Stimulated activated naive CD4-positive, alpha-beta T cell treated with Interleukin-2 at 50 U/mL for 16 hours (primary cell): ENCODE data around the gene TBC1D13.
"Not testable (repeated sequence)": the region's sequence is repeated elsewhere in the genome, so short reads cannot be mapped to it uniquely, and the experiment has no call there.

Experiments
- DNase-seq: peaks from one replicate; lab custom pipeline; 2025; lab: John Stamatoyannopoulos, UW

TBC1D13 gene

GRCh38 chr9:128785427-128785826, 1.6 kb upstream of the TBC1D13 start:
- DNase-seq, result no peak

GRCh38 chr9:128787659-128788058, 606 bp downstream of the TBC1D13 start:
- no peak for DNase-seq

- no peak for DNase-seq
Measured at GRCh38 chr9:128788445-128788844, 1.4 kb downstream of the TBC1D13 start.

GRCh38 chr9:128790536-128790935, 3.5 kb downstream of the TBC1D13 start:
- DNase-seq, result no peak

- DNase-seq, result no peak
Measured at GRCh38 chr9:128792134-128792533, 5.1 kb downstream of the TBC1D13 start.

- no peak for DNase-seq
Measured at GRCh38 chr9:128792978-128793686, 6.1 kb downstream of the TBC1D13 start.

- DNase-seq, result not testable (repeated sequence)
Measured at GRCh38 chr9:128794961-128795360, 7.9 kb downstream of the TBC1D13 start.

- no peak for DNase-seq
Measured at GRCh38 chr9:128798896-128799295, 11.8 kb downstream of the TBC1D13 start.

- DNase-seq, result no peak
Measured at GRCh38 chr9:128800061-128800460, 13.0 kb downstream of the TBC1D13 start.

- no peak for DNase-seq
Measured at GRCh38 chr9:128802482-128802881, 15.4 kb downstream of the TBC1D13 start.

GRCh38 chr9:128805661-128806060, 18.6 kb downstream of the TBC1D13 start:
- DNase-seq, result no peak

- no peak for DNase-seq
Measured at GRCh38 chr9:128807827-128808226, 20.8 kb downstream of the TBC1D13 start.

GRCh38 chr9:128808543-128808942, 21.5 kb downstream of the TBC1D13 start:
- DNase-seq, result no peak

- DNase-seq, result no peak
Measured at GRCh38 chr9:128809036-128809599, 22.1 kb downstream of the TBC1D13 start.

- DNase-seq, result no peak
Measured at GRCh38 chr9:128809831-128810230, 22.8 kb downstream of the TBC1D13 start.

- DNase-seq, result no peak
Measured at GRCh38 chr9:128810873-128811272, 23.8 kb downstream of the TBC1D13 start.

GRCh38 chr9:128818099-128818838, 31.2 kb downstream of the TBC1D13 start, which contains the start of gene ENDOG:
TSS of gene ENDOG (plus strand) at chr9:128818500. CDS start at chr9:128818685, 185 bp downstream.
- peak; percentile 95 for DNase-seq

GRCh38 chr9:128818839-128819715, 32.0 kb downstream of the TBC1D13 start:
- peak; percentile 22 for DNase-seq

- no peak for DNase-seq
Measured at GRCh38 chr9:128819716-128820664, 32.9 kb downstream of the TBC1D13 start.

- no peak for DNase-seq
Measured at GRCh38 chr9:128820665-128821583, 33.9 kb downstream of the TBC1D13 start.
